ENCODE data around the gene ISYNA1.

ISYNA1 gene

GRCh38 chr19:18437491-18438330 lies at the start of gene ISYNA1:
Gene ISYNA1, minus strand, starts transcription at chr19:18438133. Its CDS starts 154 bp downstream, at chr19:18437979.
- Histone ChIP-seq H3K4me1 (ENCODE audit: insufficient read depth, low read length) (peaks cover 42% of the 10 kb centered on the region), H3K4me3 (ENCODE audit: low read length) (peak within 1 kb of the TSS; percentile 83), H3K27me3 (ENCODE audit: insufficient read depth, low read length) (no peaks in the 10 kb centered on the region), H2AFZ (ENCODE audit: low read depth, low read length) (peak within 1 kb of the TSS; percentile 24), H3K36me3 (ENCODE audit: insufficient read depth, low read length) (peaks cover 26% of the 10 kb centered on the region), H3K9me3 (ENCODE audit: low read length) (peaks cover 2% of the 10 kb centered on the region)

GRCh38 chr19:18486746-18487145 lies 48.8 kb upstream of the ISYNA1 start:
- no peak overlapping the region for H3K4me3 ChIP-seq (ENCODE audit: low read length)
- H2AFZ ChIP-seq (ENCODE audit: low read depth, low read length) = no peak overlapping the region
- no peaks in the 10 kb centered on the region for H3K36me3 ChIP-seq (ENCODE audit: insufficient read depth, low read length)
- H3K9me3 ChIP-seq (ENCODE audit: low read length) = peaks cover 2% of the 10 kb centered on the region
- H3K4me1 ChIP-seq (ENCODE audit: insufficient read depth, low read length) = peaks cover 4% of the 10 kb centered on the region
- H3K27me3 ChIP-seq (ENCODE audit: insufficient read depth, low read length) = no peaks in the 10 kb centered on the region

GRCh38 chr19:18484992-18485391 lies 47.1 kb upstream of the ISYNA1 start:
- Histone ChIP-seq H3K9me3 (ENCODE audit: low read length) (peaks cover 6% of the 10 kb centered on the region), H3K27me3 (ENCODE audit: insufficient read depth, low read length) (no peaks in the 10 kb centered on the region), H3K4me3 (ENCODE audit: low read length) (no peak overlapping the region), H2AFZ (ENCODE audit: low read depth, low read length) (no peak overlapping the region), H3K36me3 (ENCODE audit: insufficient read depth, low read length) (no peaks in the 10 kb centered on the region), H3K4me1 (ENCODE audit: insufficient read depth, low read length) (no peaks in the 10 kb centered on the region)

- H2AFZ ChIP-seq (ENCODE audit: low read depth, low read length) = no peak overlapping the region
- no peaks in the 10 kb centered on the region for H3K4me1 ChIP-seq (ENCODE audit: insufficient read depth, low read length)
- H3K9me3 ChIP-seq (ENCODE audit: low read length) = peaks cover 6% of the 10 kb centered on the region
- no peak overlapping the region for H3K4me3 ChIP-seq (ENCODE audit: low read length)
- H3K36me3 ChIP-seq (ENCODE audit: insufficient read depth, low read length) = no peaks in the 10 kb centered on the region
- H3K27me3 ChIP-seq (ENCODE audit: insufficient read depth, low read length) = no peaks in the 10 kb centered on the region
These were observed 45.4 kb upstream of the ISYNA1 start for GRCh38 chr19:18483119-18483890.

- Histone ChIP-seq H3K4me1 (ENCODE audit: insufficient read depth, low read length) (no peaks in the 10 kb centered on the region), H3K4me3 (ENCODE audit: low read length) (no peak overlapping the region), H3K9me3 (ENCODE audit: low read length) (peaks cover 14% of the 10 kb centered on the region), H3K36me3 (ENCODE audit: insufficient read depth, low read length) (no peaks in the 10 kb centered on the region), H3K27me3 (ENCODE audit: insufficient read depth, low read length) (no peaks in the 10 kb centered on the region), H2AFZ (ENCODE audit: low read depth, low read length) (no peak overlapping the region)
These were observed 43.7 kb upstream of the ISYNA1 start for GRCh38 chr19:18481505-18482222.

GRCh38 chr19:18480006-18480691 lies 42.2 kb upstream of the ISYNA1 start:
- no peaks in the 10 kb centered on the region for H3K36me3 ChIP-seq (ENCODE audit: insufficient read depth, low read length)
- no peaks in the 10 kb centered on the region for H3K27me3 ChIP-seq (ENCODE audit: insufficient read depth, low read length)
- H3K4me3 ChIP-seq (ENCODE audit: low read length) = no peak overlapping the region
- H3K4me1 ChIP-seq (ENCODE audit: insufficient read depth, low read length) = no peaks in the 10 kb centered on the region
- no peak overlapping the region for H2AFZ ChIP-seq (ENCODE audit: low read depth, low read length)
- H3K9me3 ChIP-seq (ENCODE audit: low read length) = peaks cover 15% of the 10 kb centered on the region

GRCh38 chr19:18478545-18479311 lies 40.8 kb upstream of the ISYNA1 start:
- Histone ChIP-seq H3K4me1 (ENCODE audit: insufficient read depth, low read length) (no peaks in the 10 kb centered on the region), H3K36me3 (ENCODE audit: insufficient read depth, low read length) (no peaks in the 10 kb centered on the region), H3K4me3 (ENCODE audit: low read length) (no peak overlapping the region), H3K9me3 (ENCODE audit: low read length) (peaks cover 15% of the 10 kb centered on the region), H3K27me3 (ENCODE audit: insufficient read depth, low read length) (no peaks in the 10 kb centered on the region), H2AFZ (ENCODE audit: low read depth, low read length) (no peak overlapping the region)

- no peaks in the 10 kb centered on the region for H3K36me3 ChIP-seq (ENCODE audit: insufficient read depth, low read length)
- H3K4me3 ChIP-seq (ENCODE audit: low read length) = no peak overlapping the region
- no peaks in the 10 kb centered on the region for H3K4me1 ChIP-seq (ENCODE audit: insufficient read depth, low read length)
- peaks cover 15% of the 10 kb centered on the region for H3K9me3 ChIP-seq (ENCODE audit: low read length)
- H2AFZ ChIP-seq (ENCODE audit: low read depth, low read length) = no peak overlapping the region
- no peaks in the 10 kb centered on the region for H3K27me3 ChIP-seq (ENCODE audit: insufficient read depth, low read length)
These were observed 40.0 kb upstream of the ISYNA1 start for GRCh38 chr19:18477974-18478373.

- no peak overlapping the region for H2AFZ ChIP-seq (ENCODE audit: low read depth, low read length)
- no peaks in the 10 kb centered on the region for H3K27me3 ChIP-seq (ENCODE audit: insufficient read depth, low read length)
- H3K4me1 ChIP-seq (ENCODE audit: insufficient read depth, low read length) = no peaks in the 10 kb centered on the region
- H3K36me3 ChIP-seq (ENCODE audit: insufficient read depth, low read length) = peaks cover 2% of the 10 kb centered on the region
- no peak overlapping the region for H3K4me3 ChIP-seq (ENCODE audit: low read length)
- H3K9me3 ChIP-seq (ENCODE audit: low read length) = peaks cover 15% of the 10 kb centered on the region
These were observed 39.3 kb upstream of the ISYNA1 start for GRCh38 chr19:18477042-18477779.

GRCh38 chr19:18476507-18477041 lies 38.6 kb upstream of the ISYNA1 start:
- H3K9me3 ChIP-seq (ENCODE audit: low read length) = peaks cover 13% of the 10 kb centered on the region
- H3K4me3 ChIP-seq (ENCODE audit: low read length) = no peak overlapping the region
- no peak overlapping the region for H2AFZ ChIP-seq (ENCODE audit: low read depth, low read length)
- H3K27me3 ChIP-seq (ENCODE audit: insufficient read depth, low read length) = no peaks in the 10 kb centered on the region
- peaks cover 2% of the 10 kb centered on the region for H3K36me3 ChIP-seq (ENCODE audit: insufficient read depth, low read length)
- no peaks in the 10 kb centered on the region for H3K4me1 ChIP-seq (ENCODE audit: insufficient read depth, low read length)

GRCh38 chr19:18475762-18476331 lies 37.9 kb upstream of the ISYNA1 start:
- peaks cover 2% of the 10 kb centered on the region for H3K36me3 ChIP-seq (ENCODE audit: insufficient read depth, low read length)
- H3K4me1 ChIP-seq (ENCODE audit: insufficient read depth, low read length) = no peaks in the 10 kb centered on the region
- no peaks in the 10 kb centered on the region for H3K27me3 ChIP-seq (ENCODE audit: insufficient read depth, low read length)
- no peak overlapping the region for H3K4me3 ChIP-seq (ENCODE audit: low read length)
- H3K9me3 ChIP-seq (ENCODE audit: low read length) = peaks cover 10% of the 10 kb centered on the region
- H2AFZ ChIP-seq (ENCODE audit: low read depth, low read length) = no peak overlapping the region

All from neuron (in vitro differentiated cells).